HepG2 (cell line): ENCODE measurements around the gene U2AF2. TPM values are rescaled to one million over a fixed set of nuclear protein-coding genes. Genes with fewer than 3 reads are reported as not detected.
A peak's percentile ranks its signal among the peaks of the same experiment; 100 is the strongest.

ENCODE experiments used
- ATAC-seq: fragments of 200-7000 bp; cut with Tn5 transposase; 3 replicates; pipeline ENCODE4 v1.9.1; 2020; ENCODE audit warnings: mild to moderate bottlenecking, moderate library complexity
- BruUV-seq: library from RNA; stranded (reverse); fragments of 400-500 nt; replicated peaks from 2 replicates; lab custom pipeline; 2021; lab: Mats Ljungman, UMichigan
- CTCF ChIA-PET: fragments of 300-600 bp; formaldehyde crosslinking; extraction: SDS; loops from one replicate; lab custom pipeline; 2021; ENCODE audit warnings: low total read pairs, inconsistent platforms, low intra/inter-chr PET ratio; lab: Yijun Ruan, JAX
- POLR2A ChIA-PET: fragments of 350-600 bp; sonication (Branson Sonifier 250); formaldehyde crosslinking; loops from one replicate; lab custom pipeline; 2020; ENCODE audit warnings: antibody characterized with exemption, inconsistent platforms; lab: Yijun Ruan, JAX
- DNase-seq: peaks from one replicate; pipeline ENCODE4 v3.0.0-alpha.2; 2015; ENCODE audit warnings: low spot score
- FAIRE-seq: peaks from 3 replicates; lab custom pipeline; 2011; peaks lifted over from hg19 to GRCh38; lab: Jason Lieb, UNC
- H2AFZ ChIP-seq: one replicate; pipeline ENCODE4 v1.6.1; 2011; ENCODE audit warnings: low read length, inconsistent platforms
- H3K27ac ChIP-seq: fragments of 300-600 bp; 3 replicates; pipeline ENCODE4 v1.8.0; 2011; ENCODE audit warnings: mixed run types, mild to moderate bottlenecking, mixed read lengths, low read length, inconsistent platforms; ENCODE audit not compliant: insufficient read depth; ENCODE audit errors: extremely low read length
- H3K27me3 ChIP-seq, 2 experiments: fragments of 200-600 bp in 1 of 2; 2 replicates in 1 of 2; 3 replicates in 1 of 2; pipeline versions ENCODE4 v1.6.0 to v1.8.0; 2011; ENCODE audit warnings: low read length in 2 of 2, mild to moderate bottlenecking in 2 of 2, moderate library complexity in 2 of 2, inconsistent platforms in 1 of 2; ENCODE audit not compliant: insufficient read depth in 2 of 2, control insufficient read depth in 1 of 2
- H3K36me3 ChIP-seq, 2 experiments: fragments of 200-600 bp in 1 of 2; replicated peaks in 1 of 2; 2 replicates in 1 of 2; 3 replicates in 1 of 2; pipeline versions ENCODE4 v1.5.1 to v1.8.0; 2011; ENCODE audit warnings: low read length in 2 of 2, inconsistent platforms in 1 of 2; ENCODE audit not compliant: insufficient read depth in 2 of 2, control insufficient read depth in 1 of 2
- H3K4me1 ChIP-seq: 2 replicates; pipeline ENCODE4 v1.5.1; 2012; ENCODE audit warnings: low read length, inconsistent platforms; ENCODE audit not compliant: insufficient read depth
- H3K4me2 ChIP-seq: 2 replicates; pipeline ENCODE4 v1.6.0; 2011; ENCODE audit warnings: low read depth, low read length, inconsistent platforms
- H3K4me3 ChIP-seq, 3 experiments: fragments of 200-600 bp in 1 of 3; sonication (generic), shearing (Covaris generic) in 1 of 3; replicated peaks in 1 of 3; 2 replicates each; pipeline ENCODE4 v1.5.1; 2011 to 2016; ENCODE audit warnings: low read length in 3 of 3, inconsistent platforms in 2 of 3, low read depth in 2 of 3, mild to moderate bottlenecking in 2 of 3, control low read depth in 1 of 3, mixed read lengths in 1 of 3; ENCODE audit not compliant: insufficient read depth in 1 of 3
- H3K79me2 ChIP-seq: one replicate; pipeline ENCODE4 v1.6.1; 2011; ENCODE audit warnings: low read length, inconsistent platforms; ENCODE audit not compliant: insufficient read depth
- H3K9ac ChIP-seq: 2 replicates; pipeline ENCODE4 v1.6.0; 2011; ENCODE audit warnings: mild to moderate bottlenecking, low read depth, low read length, inconsistent platforms; ENCODE audit not compliant: insufficient read depth
- H3K9me3 ChIP-seq: 2 replicates; pipeline ENCODE4 v1.5.1; 2012; ENCODE audit warnings: mild to moderate bottlenecking, low read length
- H4K20me1 ChIP-seq: 2 replicates; pipeline ENCODE4 v1.6.0; 2011; ENCODE audit warnings: inconsistent platforms, mild to moderate bottlenecking, low read length, moderate library complexity; ENCODE audit not compliant: insufficient read depth
- AGO2 ChIP-seq: fragments of 200-400 bp; formaldehyde crosslinking; optimal IDR thresholded peaks from 2 replicates; pipeline ENCODE3; 2017; ENCODE audit warnings: mild to moderate bottlenecking, low read depth, low read length, moderate library complexity
- AKAP8 ChIP-seq: sonication (generic); formaldehyde crosslinking; IDR thresholded peaks from 2 replicates; pipeline ENCODE4 v1.5.1; 2020; ENCODE audit warnings: mild to moderate bottlenecking, missing genetic modification reagents
- KDM6A ChIP-seq: IDR thresholded peaks from 2 replicates; pipeline ENCODE4 v1.6.1; 2016; ENCODE audit warnings: low read depth
- NRL ChIP-seq: sonication (generic); formaldehyde crosslinking; IDR thresholded peaks from 2 replicates; pipeline ENCODE4 v1.5.0; 2020; ENCODE audit warnings: missing genetic modification reagents, mild to moderate bottlenecking, moderate library complexity, borderline replicate concordance
- POGK ChIP-seq: sonication (generic); formaldehyde crosslinking; conservative IDR thresholded peaks from 2 replicates; pipeline ENCODE4 v1.8.0; 2022; ENCODE audit warnings: mild to moderate bottlenecking, moderate library complexity, missing genetic modification reagents
- REPIN1 ChIP-seq: sonication (generic); formaldehyde crosslinking; IDR thresholded peaks from 2 replicates; pipeline ENCODE4 v1.8.0; 2022; ENCODE audit warnings: missing genetic modification reagents, low read depth, mild to moderate bottlenecking, borderline replicate concordance
- WIZ ChIP-seq: sonication (generic); formaldehyde crosslinking; IDR thresholded peaks from 2 replicates; pipeline ENCODE4 v1.5.1; 2020; ENCODE audit warnings: mild to moderate bottlenecking, missing genetic modification reagents
- ZFP82 ChIP-seq: sonication (generic); formaldehyde crosslinking; IDR thresholded peaks from 2 replicates; pipeline ENCODE4 v1.5.1; 2020; ENCODE audit warnings: mild to moderate bottlenecking, missing genetic modification reagents, borderline replicate concordance
- ZKSCAN1 ChIP-seq: fragments of 150-350 bp; IDR thresholded peaks from 2 replicates; pipeline ENCODE4 v1.6.1; 2014; ENCODE audit warnings: low read length
- WGBS: methylation state at CpG from one replicate; pipeline ENCODE4 v1.1.6; 2017; ENCODE audit warnings: low lambda C conversion rate; 5-methylcytosine and 5-hydroxymethylcytosine counted together
- in situ Hi-C: cut with HindIII; loops from 2 replicates; pipeline ENCODE4 v1.10.0; 2017; ENCODE audit warnings: low pct_unique_long_range_greater_than_20kb; ENCODE audit not compliant: extremely low pct_ligation_motif_present
- intact Hi-C: fragments of 100-400 bp; cut with micrococcal nuclease; formaldehyde crosslinking; loops from one replicate; pipeline ENCODE4 v1.10.0; 2022; ENCODE audit not compliant: unreplicated experiment
- polyA plus RNA-seq, 8 experiments: library from polyadenylated mRNA; depleted of rRNA in 3 of 8; stranded (reverse) in 7 of 8; unstranded in 1 of 8; fragments of >200 nt; fragmentation: Illumina TruSeq in 4 of 8; extraction: Trizol in 4 of 8; gene quantifications; 2 replicates each; pipeline versions ENCODE4 v1.2.1 to v1.2.3, GENCODE V29; 2011 to 2016; ENCODE audit warnings: low read depth in 4 of 8, missing spikeins in 1 of 8, mixed read lengths in 1 of 8; ENCODE audit not compliant: insufficient read depth in 1 of 8
- total RNA-seq, 5 experiments: library from RNA; depleted of rRNA; stranded (reverse); fragments of >200 nt; fragmentation: Illumina TruSeq; extraction: Trizol; gene quantifications; 2 replicates each; pipeline ENCODE4 v1.2.3, GENCODE V29; 2016; ENCODE audit warnings: low read depth in 1 of 5

U2AF2 gene
- total and polyA plus RNA-seq, 2 of the 13 experiments (the other 11 are each of a cell fraction or from before 2014, with no cell fraction given) = 84.3 to 124 TPM

GRCh38 chr19:55691561-55692481, 37.0 kb downstream of the U2AF2 start:
- TF ChIP-seq WIZ (no peak), AKAP8 (CRISPR knock-in tag) (no peak), KDM6A (CRISPR knock-in tag) (no peak), POGK (CRISPR knock-in tag) (no peak), ZKSCAN1 (no peak), NRL (CRISPR knock-in tag) (no peak), AGO2 (peak; percentile 28), ZFP82 (CRISPR knock-in tag) (no peak), REPIN1 (CRISPR knock-in tag) (no peak)
- TF ChIP-seq, all 625 proteins: peak for 1
- H3K79me2 ChIP-seq = no peaks in the 10 kb centered on the region
- no peaks in the 10 kb centered on the region for H4K20me1 ChIP-seq
- H3K4me1 ChIP-seq = 0 out of 2 replicates have a peak, but pooled peaks cover 11% of the 10 kb centered on the region
- ChIA-PET POLR2A (no interaction called here), CTCF (no interaction called here)
- ATAC-seq (no peak), DNase-seq (no peak), FAIRE-seq (no peak)
- no peak overlapping the region for H3K4me2 ChIP-seq
- in situ Hi-C loops = no loop called here
- no peaks in the 10 kb centered on the region for H3K9me3 ChIP-seq
- intact Hi-C loops = no loop called here
- no peak overlapping the region for H3K27ac ChIP-seq
- BruUV-seq = no TSS peak
- WGBS = 98% methylated on average over 30 of the region's 31 CpGs
- H3K36me3 ChIP-seq = peaks cover 27 to 55% of the 10 kb centered on the region in 2 experiments; a peak in 4 of 5 replicates
- no peak overlapping the region for H2AFZ ChIP-seq
- H3K27me3 ChIP-seq = no peaks in the 10 kb centered on the region
- no peak overlapping the region for H3K9ac ChIP-seq
- no peak overlapping the region for H3K4me3 ChIP-seq
